ENCODE results near the gene RETREG3. TPM values are rescaled to one million over a fixed set of nuclear protein-coding genes. Genes with fewer than 3 reads are reported as not detected.

Gene RETREG3
- total and polyA plus RNA-seq, 9 of the 15 experiments (the other 6 are each of a cell fraction or from before 2014, with no cell fraction given): 4.1 to 39.0 (median 16.9) TPM

DNA sequence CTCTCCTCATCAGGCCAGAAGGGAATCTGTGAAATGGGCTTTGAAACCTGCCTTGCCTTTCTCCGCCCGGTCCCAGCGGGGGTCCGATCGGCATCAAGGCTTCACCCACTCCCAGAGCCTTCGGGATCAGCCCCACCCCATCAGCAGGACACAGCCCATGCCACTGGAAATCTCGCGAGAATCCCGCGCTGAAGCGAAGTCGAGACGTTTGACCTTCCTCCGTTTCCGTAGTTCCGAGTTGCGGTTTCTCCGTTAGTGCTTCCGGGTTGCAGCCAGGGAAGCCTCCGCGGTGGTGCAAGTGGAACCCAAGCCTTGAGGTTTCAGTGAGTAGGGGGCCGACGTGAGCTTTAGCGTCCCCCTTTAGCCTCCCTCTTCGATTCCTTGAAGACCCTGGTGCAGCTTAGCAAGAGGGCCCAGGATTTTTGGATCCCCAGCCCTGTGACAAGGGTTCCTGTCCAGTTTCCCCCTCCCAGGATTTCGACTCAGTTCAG, 47.2 kb downstream of the RETREG3 start, which contains the start of gene COASY (continued):
- TF ChIP-seq, protein P1, sequence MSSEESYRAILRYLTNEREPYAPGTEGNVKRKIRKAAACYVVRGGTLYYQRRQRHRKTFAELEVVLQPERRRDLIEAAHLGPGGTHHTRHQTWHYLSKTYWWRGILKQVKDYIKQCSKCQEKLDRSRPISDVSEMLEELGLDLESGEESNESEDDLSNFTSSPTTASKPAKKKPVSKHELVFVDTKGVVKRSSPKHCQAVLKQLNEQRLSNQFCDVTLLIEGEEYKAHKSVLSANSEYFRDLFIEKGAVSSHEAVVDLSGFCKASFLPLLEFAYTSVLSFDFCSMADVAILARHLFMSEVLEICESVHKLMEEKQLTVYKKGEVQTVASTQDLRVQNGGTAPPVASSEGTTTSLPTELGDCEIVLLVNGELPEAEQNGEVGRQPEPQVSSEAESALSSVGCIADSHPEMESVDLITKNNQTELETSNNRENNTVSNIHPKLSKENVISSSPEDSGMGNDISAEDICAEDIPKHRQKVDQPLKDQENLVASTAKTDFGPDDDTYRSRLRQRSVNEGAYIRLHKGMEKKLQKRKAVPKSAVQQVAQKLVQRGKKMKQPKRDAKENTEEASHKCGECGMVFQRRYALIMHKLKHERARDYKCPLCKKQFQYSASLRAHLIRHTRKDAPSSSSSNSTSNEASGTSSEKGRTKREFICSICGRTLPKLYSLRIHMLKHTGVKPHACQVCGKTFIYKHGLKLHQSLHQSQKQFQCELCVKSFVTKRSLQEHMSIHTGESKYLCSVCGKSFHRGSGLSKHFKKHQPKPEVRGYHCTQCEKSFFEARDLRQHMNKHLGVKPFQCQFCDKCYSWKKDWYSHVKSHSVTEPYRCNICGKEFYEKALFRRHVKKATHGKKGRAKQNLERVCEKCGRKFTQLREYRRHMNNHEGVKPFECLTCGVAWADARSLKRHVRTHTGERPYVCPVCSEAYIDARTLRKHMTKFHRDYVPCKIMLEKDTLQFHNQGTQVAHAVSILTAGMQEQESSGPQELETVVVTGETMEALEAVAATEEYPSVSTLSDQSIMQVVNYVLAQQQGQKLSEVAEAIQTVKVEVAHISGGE (CRISPR knock-in tag; IDR thresholded peaks at IDR 0.05): peak in 2 of 3 experiments; percentile 35 to 87; a peak in 2 of 6 replicates
- TF ChIP-seq PHF8 (IDR thresholded peaks at IDR 0.05; ENCODE audit: borderline replicate concordance, low read length): peak; percentile 57; the same call in 1 of the 2 replicates
- no peak for TF ChIP-seq ZNF184 (CRISPR knock-in tag; IDR thresholded peaks at IDR 0.05)
- no peak for TF ChIP-seq ZNF347 (CRISPR knock-in tag; IDR thresholded peaks at IDR 0.05; ENCODE audit: low read depth)
- no peak for TF ChIP-seq ZNF311 (CRISPR knock-in tag; IDR thresholded peaks at IDR 0.05)
- TF ChIP-seq SOX6 (IDR thresholded peaks at IDR 0.05): no peak
- TF ChIP-seq ZNF431 (CRISPR knock-in tag; IDR thresholded peaks at IDR 0.05): no peak
- TF ChIP-seq DDX20 (tag; IDR thresholded peaks at IDR 0.05; ENCODE audit: low read depth): no peak
- no peak for TF ChIP-seq POLR3G (IDR thresholded peaks at IDR 0.05; ENCODE audit: extremely low read depth, insufficient read length, insufficient replicate concordance)
- no peak for TF ChIP-seq PRMT5 (CRISPR knock-in tag; IDR thresholded peaks at IDR 0.05)
- TF ChIP-seq ZNF780A (CRISPR knock-in tag; IDR thresholded peaks at IDR 0.05): no peak
- TF ChIP-seq, protein P2, sequence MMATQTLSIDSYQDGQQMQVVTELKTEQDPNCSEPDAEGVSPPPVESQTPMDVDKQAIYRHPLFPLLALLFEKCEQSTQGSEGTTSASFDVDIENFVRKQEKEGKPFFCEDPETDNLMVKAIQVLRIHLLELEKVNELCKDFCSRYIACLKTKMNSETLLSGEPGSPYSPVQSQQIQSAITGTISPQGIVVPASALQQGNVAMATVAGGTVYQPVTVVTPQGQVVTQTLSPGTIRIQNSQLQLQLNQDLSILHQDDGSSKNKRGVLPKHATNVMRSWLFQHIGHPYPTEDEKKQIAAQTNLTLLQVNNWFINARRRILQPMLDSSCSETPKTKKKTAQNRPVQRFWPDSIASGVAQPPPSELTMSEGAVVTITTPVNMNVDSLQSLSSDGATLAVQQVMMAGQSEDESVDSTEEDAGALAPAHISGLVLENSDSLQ (IDR thresholded peaks at IDR 0.05): 0 out of 2 replicates have a peak, but pooled peaks have one; percentile 22
- TF ChIP-seq, protein P3, sequence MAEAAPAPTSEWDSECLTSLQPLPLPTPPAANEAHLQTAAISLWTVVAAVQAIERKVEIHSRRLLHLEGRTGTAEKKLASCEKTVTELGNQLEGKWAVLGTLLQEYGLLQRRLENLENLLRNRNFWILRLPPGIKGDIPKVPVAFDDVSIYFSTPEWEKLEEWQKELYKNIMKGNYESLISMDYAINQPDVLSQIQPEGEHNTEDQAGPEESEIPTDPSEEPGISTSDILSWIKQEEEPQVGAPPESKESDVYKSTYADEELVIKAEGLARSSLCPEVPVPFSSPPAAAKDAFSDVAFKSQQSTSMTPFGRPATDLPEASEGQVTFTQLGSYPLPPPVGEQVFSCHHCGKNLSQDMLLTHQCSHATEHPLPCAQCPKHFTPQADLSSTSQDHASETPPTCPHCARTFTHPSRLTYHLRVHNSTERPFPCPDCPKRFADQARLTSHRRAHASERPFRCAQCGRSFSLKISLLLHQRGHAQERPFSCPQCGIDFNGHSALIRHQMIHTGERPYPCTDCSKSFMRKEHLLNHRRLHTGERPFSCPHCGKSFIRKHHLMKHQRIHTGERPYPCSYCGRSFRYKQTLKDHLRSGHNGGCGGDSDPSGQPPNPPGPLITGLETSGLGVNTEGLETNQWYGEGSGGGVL (CRISPR knock-in tag; IDR thresholded peaks at IDR 0.05): no peak
- TF ChIP-seq FOXK2 (conservative IDR thresholded peaks at IDR 0.05 in 1 of 2, IDR thresholded peaks at IDR 0.05 in 1 of 2; ENCODE audit: low read depth in 2 of 2): peak; percentile 21 to 60; a peak in 2 of 4 replicates
- TF ChIP-seq POLR2G (IDR thresholded peaks at IDR 0.05; ENCODE audit: low read depth, low read length): peak; percentile 64
- no peak for TF ChIP-seq NR4A1 (CRISPR knock-in tag; IDR thresholded peaks at IDR 0.05)
- TF ChIP-seq NR4A1 (tag; IDR thresholded peaks at IDR 0.05): no peak; the same call in 1 of the 2 replicates
- TF ChIP-seq TAF1 (IDR thresholded peaks at IDR 0.05; ENCODE audit: control insufficient read depth, extremely low read depth, insufficient read depth, low read length, severe bottlenecking): peak; percentile 90
- TF ChIP-seq NR2C1 (IDR thresholded peaks at IDR 0.05): peak; percentile 99
- TF ChIP-seq NR2C1 (tag; IDR thresholded peaks at IDR 0.05): peak; percentile 99
- TF ChIP-seq ELF1 (tag; IDR thresholded peaks at IDR 0.05): peak; percentile 97
- TF ChIP-seq SAFB2 (IDR thresholded peaks at IDR 0.05; ENCODE audit: borderline replicate concordance, low read depth, low read length, severe bottlenecking): no peak
